ENCODE measurements around the gene ANKRD13D. TPM values are rescaled to one million over a fixed set of nuclear protein-coding genes. Genes with fewer than 3 reads are reported as not detected.

The ANKRD13D gene
- polyA plus RNA-seq, 1 of the 3 experiments (the other 2 are of a cell fraction), result 50.2 TPM

- Histone ChIP-seq H3F3A (replicated peaks; ENCODE audit: insufficient read depth) (peaks cover 23% of the 10 kb centered on the region), H3K27me3 (ENCODE audit: insufficient read depth) (no peaks in the 10 kb centered on the region), H3K4me2 (no peak overlapping the region), H3K4me1 (ENCODE audit: control insufficient read depth in 1 of 2, insufficient read depth in 2 of 2, low read depth in 1 of 2, low read length in 1 of 2) (peaks cover 4 to 27% of the 10 kb centered on the region in 2 experiments; a peak in 1 of 4 replicates), H3K27ac (ENCODE audit: low read depth in 2 of 2, low read length in 1 of 2) (no peak overlapping the region), H3K9ac (no peak overlapping the region), H4K20me1 (ENCODE audit: insufficient read depth) (no peaks in the 10 kb centered on the region), H3K9me3 (no peaks in the 10 kb centered on the region), H3K9me2 (no peaks in the 10 kb centered on the region), H3K36me3 (replicated peaks in 1 of 2; ENCODE audit: control insufficient read depth in 1 of 2, insufficient read depth in 2 of 2, low read length in 1 of 2) (no peaks in the 10 kb centered on the region), H3K79me2 (ENCODE audit: insufficient read depth) (0 out of 2 replicates have a peak, but pooled peaks cover 4% of the 10 kb centered on the region), H3K4me3 (ENCODE audit: low read depth in 2 of 2, low read length in 1 of 2) (no peak overlapping the region), H2AFZ (ENCODE audit: low read depth) (no peak overlapping the region)
- POLR2A ChIA-PET, result no interaction called here
- DNase-seq, result no peak
- 92% methylated on average over 9 of the region's 9 CpGs for WGBS (ENCODE audit: low lambda C conversion rate)
- TF ChIP-seq EZH2phosphoT487 (IDR thresholded peaks at IDR 0.05; ENCODE audit: borderline replicate concordance, low read depth), result no peak
- no peak for TF ChIP-seq MEF2A (IDR thresholded peaks at IDR 0.05; ENCODE audit: borderline replicate concordance, low read depth)
- TF ChIP-seq, protein P1, sequence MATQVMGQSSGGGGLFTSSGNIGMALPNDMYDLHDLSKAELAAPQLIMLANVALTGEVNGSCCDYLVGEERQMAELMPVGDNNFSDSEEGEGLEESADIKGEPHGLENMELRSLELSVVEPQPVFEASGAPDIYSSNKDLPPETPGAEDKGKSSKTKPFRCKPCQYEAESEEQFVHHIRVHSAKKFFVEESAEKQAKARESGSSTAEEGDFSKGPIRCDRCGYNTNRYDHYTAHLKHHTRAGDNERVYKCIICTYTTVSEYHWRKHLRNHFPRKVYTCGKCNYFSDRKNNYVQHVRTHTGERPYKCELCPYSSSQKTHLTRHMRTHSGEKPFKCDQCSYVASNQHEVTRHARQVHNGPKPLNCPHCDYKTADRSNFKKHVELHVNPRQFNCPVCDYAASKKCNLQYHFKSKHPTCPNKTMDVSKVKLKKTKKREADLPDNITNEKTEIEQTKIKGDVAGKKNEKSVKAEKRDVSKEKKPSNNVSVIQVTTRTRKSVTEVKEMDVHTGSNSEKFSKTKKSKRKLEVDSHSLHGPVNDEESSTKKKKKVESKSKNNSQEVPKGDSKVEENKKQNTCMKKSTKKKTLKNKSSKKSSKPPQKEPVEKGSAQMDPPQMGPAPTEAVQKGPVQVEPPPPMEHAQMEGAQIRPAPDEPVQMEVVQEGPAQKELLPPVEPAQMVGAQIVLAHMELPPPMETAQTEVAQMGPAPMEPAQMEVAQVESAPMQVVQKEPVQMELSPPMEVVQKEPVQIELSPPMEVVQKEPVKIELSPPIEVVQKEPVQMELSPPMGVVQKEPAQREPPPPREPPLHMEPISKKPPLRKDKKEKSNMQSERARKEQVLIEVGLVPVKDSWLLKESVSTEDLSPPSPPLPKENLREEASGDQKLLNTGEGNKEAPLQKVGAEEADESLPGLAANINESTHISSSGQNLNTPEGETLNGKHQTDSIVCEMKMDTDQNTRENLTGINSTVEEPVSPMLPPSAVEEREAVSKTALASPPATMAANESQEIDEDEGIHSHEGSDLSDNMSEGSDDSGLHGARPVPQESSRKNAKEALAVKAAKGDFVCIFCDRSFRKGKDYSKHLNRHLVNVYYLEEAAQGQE (IDR thresholded peaks at IDR 0.05; ENCODE audit: low read depth, low read length), result no peak
- TF ChIP-seq GABPA (IDR thresholded peaks at IDR 0.05; ENCODE audit: low read depth), result no peak
- TF ChIP-seq, protein P2, sequence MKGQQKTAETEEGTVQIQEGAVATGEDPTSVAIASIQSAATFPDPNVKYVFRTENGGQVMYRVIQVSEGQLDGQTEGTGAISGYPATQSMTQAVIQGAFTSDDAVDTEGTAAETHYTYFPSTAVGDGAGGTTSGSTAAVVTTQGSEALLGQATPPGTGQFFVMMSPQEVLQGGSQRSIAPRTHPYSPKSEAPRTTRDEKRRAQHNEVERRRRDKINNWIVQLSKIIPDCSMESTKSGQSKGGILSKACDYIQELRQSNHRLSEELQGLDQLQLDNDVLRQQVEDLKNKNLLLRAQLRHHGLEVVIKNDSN (IDR thresholded peaks at IDR 0.05; ENCODE audit: borderline replicate concordance, low read depth), result no peak
- TF ChIP-seq ELF1 (IDR thresholded peaks at IDR 0.05), result no peak
- no peak for TF ChIP-seq TEAD4 (IDR thresholded peaks at IDR 0.05; ENCODE audit: borderline replicate concordance, insufficient read depth)
- TF ChIP-seq POLR2AphosphoS5 (IDR thresholded peaks at IDR 0.05; ENCODE audit: low read depth, low read length), result no peak
- no peak for TF ChIP-seq FOSL2 (IDR thresholded peaks at IDR 0.05; ENCODE audit: borderline replicate concordance, low read depth)
- TF ChIP-seq JUND (IDR thresholded peaks at IDR 0.05), result no peak
- no peak for TF ChIP-seq SMC3 (IDR thresholded peaks at IDR 0.05; ENCODE audit: low read depth, low read length)
- TF ChIP-seq TAF1 (IDR thresholded peaks at IDR 0.05; ENCODE audit: borderline replicate concordance, low read depth, low read length), result no peak
- TF ChIP-seq YY1 (IDR thresholded peaks at IDR 0.05; ENCODE audit: low read depth), result no peak
- no peak for TF ChIP-seq CHD2 (IDR thresholded peaks at IDR 0.05; ENCODE audit: low read length, partially characterized antibody)
- no peak for TF ChIP-seq PBX3 (IDR thresholded peaks at IDR 0.05)
- no peak for TF ChIP-seq USF2 (IDR thresholded peaks at IDR 0.05; ENCODE audit: borderline replicate concordance, low read depth, low read length)
- TF ChIP-seq, protein P3, sequence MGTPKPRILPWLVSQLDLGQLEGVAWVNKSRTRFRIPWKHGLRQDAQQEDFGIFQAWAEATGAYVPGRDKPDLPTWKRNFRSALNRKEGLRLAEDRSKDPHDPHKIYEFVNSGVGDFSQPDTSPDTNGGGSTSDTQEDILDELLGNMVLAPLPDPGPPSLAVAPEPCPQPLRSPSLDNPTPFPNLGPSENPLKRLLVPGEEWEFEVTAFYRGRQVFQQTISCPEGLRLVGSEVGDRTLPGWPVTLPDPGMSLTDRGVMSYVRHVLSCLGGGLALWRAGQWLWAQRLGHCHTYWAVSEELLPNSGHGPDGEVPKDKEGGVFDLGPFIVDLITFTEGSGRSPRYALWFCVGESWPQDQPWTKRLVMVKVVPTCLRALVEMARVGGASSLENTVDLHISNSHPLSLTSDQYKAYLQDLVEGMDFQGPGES (IDR thresholded peaks at IDR 0.05; ENCODE audit: low read depth, low read length), result no peak
- TF ChIP-seq FOXM1 (IDR thresholded peaks at IDR 0.05; ENCODE audit: low read depth), result no peak
- no peak for TF ChIP-seq TCF12 (IDR thresholded peaks at IDR 0.05)
- CTCF ChIA-PET, result interaction anchor here (0.8 to 12.0 kb wide), 5 partner anchors 27 to 196 kb away, joined by 3 to 274 read pairs (median 6); partner anchors contain the start of genes ANKRD13D, GRK2 and KDM2A
Observed at GRCh38 chr11:67315325-67315909, 26.3 kb downstream of the ANKRD13D start.

All from SK-N-SH (cell line).